ENCODE data around the gene SPTLC3. TPM values are rescaled to one million over a fixed set of nuclear protein-coding genes. Genes with fewer than 3 reads are reported as not detected.

SPTLC3 gene
- total and polyA plus RNA-seq, 2 experiments from 2014 or later, result 0.52 to 0.66 TPM

DNA sequence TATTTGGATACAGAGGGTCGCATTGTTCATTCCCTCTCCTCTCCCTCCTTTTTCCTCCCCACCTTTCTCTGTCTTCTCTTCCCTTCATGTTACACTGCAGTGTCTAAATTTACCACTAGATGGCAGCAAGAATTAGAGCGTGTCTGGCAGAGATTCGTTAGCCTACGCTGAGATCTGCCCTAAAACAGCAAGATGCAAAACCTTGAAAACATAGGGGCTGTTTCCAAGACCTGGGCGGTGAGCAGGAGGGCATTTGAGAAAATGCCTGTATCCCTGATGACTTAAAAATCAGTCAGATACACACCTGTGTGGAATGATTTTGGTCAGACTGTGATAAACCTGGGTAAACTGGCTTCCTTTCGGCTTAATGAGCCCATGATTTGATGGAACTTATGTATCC is 110.8 kb downstream of the SPTLC3 start:
- peaks cover 5% of the 10 kb centered on the region for H3K27me3 Mint-ChIP-seq (ENCODE audit: insufficient read depth, low read depth, poor library complexity)
- no peak overlapping the region for H3K27ac Mint-ChIP-seq
- no peaks in the 10 kb centered on the region for H3K4me1 ChIP-seq (ENCODE audit: insufficient read depth)
- no peak for TF ChIP-seq STAT1 (IDR thresholded peaks at IDR 0.05; ENCODE audit: unreplicated experiment)
- TF ChIP-seq, protein P1, sequence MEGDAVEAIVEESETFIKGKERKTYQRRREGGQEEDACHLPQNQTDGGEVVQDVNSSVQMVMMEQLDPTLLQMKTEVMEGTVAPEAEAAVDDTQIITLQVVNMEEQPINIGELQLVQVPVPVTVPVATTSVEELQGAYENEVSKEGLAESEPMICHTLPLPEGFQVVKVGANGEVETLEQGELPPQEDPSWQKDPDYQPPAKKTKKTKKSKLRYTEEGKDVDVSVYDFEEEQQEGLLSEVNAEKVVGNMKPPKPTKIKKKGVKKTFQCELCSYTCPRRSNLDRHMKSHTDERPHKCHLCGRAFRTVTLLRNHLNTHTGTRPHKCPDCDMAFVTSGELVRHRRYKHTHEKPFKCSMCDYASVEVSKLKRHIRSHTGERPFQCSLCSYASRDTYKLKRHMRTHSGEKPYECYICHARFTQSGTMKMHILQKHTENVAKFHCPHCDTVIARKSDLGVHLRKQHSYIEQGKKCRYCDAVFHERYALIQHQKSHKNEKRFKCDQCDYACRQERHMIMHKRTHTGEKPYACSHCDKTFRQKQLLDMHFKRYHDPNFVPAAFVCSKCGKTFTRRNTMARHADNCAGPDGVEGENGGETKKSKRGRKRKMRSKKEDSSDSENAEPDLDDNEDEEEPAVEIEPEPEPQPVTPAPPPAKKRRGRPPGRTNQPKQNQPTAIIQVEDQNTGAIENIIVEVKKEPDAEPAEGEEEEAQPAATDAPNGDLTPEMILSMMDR (conservative IDR thresholded peaks at IDR 0.05; ENCODE audit: low read depth in 2 of 2), result peak; percentile 97 to 98
- H4K20me1 ChIP-seq (replicated peaks; ENCODE audit: insufficient read depth), result no peaks in the 10 kb centered on the region
- peak; percentile 93 for ATAC-seq
- no peaks in the 10 kb centered on the region for H3K27me3 ChIP-seq (ENCODE audit: insufficient read depth)
- H3K9me3 Mint-ChIP-seq, result no peaks in the 10 kb centered on the region
- no peak overlapping the region for H3K4me2 ChIP-seq
- H3K27ac ChIP-seq (ENCODE audit: low read depth), result no peak overlapping the region
- H3K36me3 ChIP-seq (ENCODE audit: insufficient read depth), result no peaks in the 10 kb centered on the region
- H3K36me3 Mint-ChIP-seq (ENCODE audit: low read depth), result no peaks in the 10 kb centered on the region
- no peak overlapping the region for H2AFZ ChIP-seq
- H3K79me2 ChIP-seq (replicated peaks; ENCODE audit: insufficient read depth), result no peaks in the 10 kb centered on the region
- H3K9me2 ChIP-seq (ENCODE audit: insufficient read depth), result no peaks in the 10 kb centered on the region
- H3F3A ChIP-seq (replicated peaks; ENCODE audit: low read depth), result no peaks in the 10 kb centered on the region
- no peaks in the 10 kb centered on the region for H3K4me1 Mint-ChIP-seq
- no peak overlapping the region for H3K4me3 Mint-ChIP-seq
- DNase-seq (ENCODE audit: low spot score), result peak; percentile 85
- H3K4me3 ChIP-seq, result no peak overlapping the region

DNA sequence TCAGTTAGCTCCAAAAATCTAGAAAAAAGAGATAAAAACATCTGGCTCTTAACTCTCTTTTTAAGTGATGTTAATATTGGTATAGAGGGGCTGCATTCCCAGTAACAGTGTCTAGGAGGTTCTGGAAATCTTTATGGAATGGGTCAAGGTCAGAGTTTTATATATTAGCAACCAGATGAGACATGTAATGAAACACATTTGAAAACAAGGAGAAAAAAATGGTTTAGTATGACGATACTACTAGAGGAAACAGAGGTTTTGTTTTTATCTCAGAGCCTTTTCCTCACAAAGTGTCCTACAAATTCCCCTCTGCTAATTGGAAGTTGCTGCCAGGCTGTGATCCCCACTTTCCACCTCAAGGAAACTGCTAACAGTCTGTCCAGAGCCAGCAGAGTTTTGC is 111.7 kb downstream of the SPTLC3 start:
- Mint-ChIP-seq H3K27me3 (ENCODE audit: insufficient read depth, low read depth, poor library complexity) (peaks cover 5% of the 10 kb centered on the region), H3K4me1 (no peaks in the 10 kb centered on the region), H3K9me3 (no peaks in the 10 kb centered on the region), H3K4me3 (no peak overlapping the region), H3K36me3 (ENCODE audit: low read depth) (no peaks in the 10 kb centered on the region), H3K27ac (no peak overlapping the region)
- Histone ChIP-seq H3K79me2 (replicated peaks; ENCODE audit: insufficient read depth) (no peaks in the 10 kb centered on the region), H3F3A (replicated peaks; ENCODE audit: low read depth) (no peaks in the 10 kb centered on the region), H3K36me3 (ENCODE audit: insufficient read depth) (no peaks in the 10 kb centered on the region), H3K27ac (ENCODE audit: low read depth) (no peak overlapping the region), H3K4me1 (ENCODE audit: insufficient read depth) (no peaks in the 10 kb centered on the region), H3K9me2 (ENCODE audit: insufficient read depth) (no peaks in the 10 kb centered on the region), H2AFZ (no peak overlapping the region), H4K20me1 (replicated peaks; ENCODE audit: insufficient read depth) (no peaks in the 10 kb centered on the region), H3K27me3 (ENCODE audit: insufficient read depth) (no peaks in the 10 kb centered on the region), H3K4me2 (no peak overlapping the region), H3K4me3 (no peak overlapping the region)
- ATAC-seq (no peak), DNase-seq (ENCODE audit: low spot score) (no peak)
- TF ChIP-seq JUNB (IDR thresholded peaks at IDR 0.05; ENCODE audit: unreplicated experiment) (no peak), EZH2 (IDR thresholded peaks at IDR 0.05; ENCODE audit: low read depth, unreplicated experiment) (no peak), POLR2AphosphoS5 (IDR thresholded peaks at IDR 0.05; ENCODE audit: low read depth) (no peak), EZH2phosphoT487 (IDR thresholded peaks at IDR 0.05; ENCODE audit: unreplicated experiment) (no peak)
- TF ChIP-seq, protein P2, sequence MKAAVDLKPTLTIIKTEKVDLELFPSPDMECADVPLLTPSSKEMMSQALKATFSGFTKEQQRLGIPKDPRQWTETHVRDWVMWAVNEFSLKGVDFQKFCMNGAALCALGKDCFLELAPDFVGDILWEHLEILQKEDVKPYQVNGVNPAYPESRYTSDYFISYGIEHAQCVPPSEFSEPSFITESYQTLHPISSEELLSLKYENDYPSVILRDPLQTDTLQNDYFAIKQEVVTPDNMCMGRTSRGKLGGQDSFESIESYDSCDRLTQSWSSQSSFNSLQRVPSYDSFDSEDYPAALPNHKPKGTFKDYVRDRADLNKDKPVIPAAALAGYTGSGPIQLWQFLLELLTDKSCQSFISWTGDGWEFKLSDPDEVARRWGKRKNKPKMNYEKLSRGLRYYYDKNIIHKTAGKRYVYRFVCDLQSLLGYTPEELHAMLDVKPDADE (IDR thresholded peaks at IDR 0.05), result no peak
- TF ChIP-seq, protein P3, sequence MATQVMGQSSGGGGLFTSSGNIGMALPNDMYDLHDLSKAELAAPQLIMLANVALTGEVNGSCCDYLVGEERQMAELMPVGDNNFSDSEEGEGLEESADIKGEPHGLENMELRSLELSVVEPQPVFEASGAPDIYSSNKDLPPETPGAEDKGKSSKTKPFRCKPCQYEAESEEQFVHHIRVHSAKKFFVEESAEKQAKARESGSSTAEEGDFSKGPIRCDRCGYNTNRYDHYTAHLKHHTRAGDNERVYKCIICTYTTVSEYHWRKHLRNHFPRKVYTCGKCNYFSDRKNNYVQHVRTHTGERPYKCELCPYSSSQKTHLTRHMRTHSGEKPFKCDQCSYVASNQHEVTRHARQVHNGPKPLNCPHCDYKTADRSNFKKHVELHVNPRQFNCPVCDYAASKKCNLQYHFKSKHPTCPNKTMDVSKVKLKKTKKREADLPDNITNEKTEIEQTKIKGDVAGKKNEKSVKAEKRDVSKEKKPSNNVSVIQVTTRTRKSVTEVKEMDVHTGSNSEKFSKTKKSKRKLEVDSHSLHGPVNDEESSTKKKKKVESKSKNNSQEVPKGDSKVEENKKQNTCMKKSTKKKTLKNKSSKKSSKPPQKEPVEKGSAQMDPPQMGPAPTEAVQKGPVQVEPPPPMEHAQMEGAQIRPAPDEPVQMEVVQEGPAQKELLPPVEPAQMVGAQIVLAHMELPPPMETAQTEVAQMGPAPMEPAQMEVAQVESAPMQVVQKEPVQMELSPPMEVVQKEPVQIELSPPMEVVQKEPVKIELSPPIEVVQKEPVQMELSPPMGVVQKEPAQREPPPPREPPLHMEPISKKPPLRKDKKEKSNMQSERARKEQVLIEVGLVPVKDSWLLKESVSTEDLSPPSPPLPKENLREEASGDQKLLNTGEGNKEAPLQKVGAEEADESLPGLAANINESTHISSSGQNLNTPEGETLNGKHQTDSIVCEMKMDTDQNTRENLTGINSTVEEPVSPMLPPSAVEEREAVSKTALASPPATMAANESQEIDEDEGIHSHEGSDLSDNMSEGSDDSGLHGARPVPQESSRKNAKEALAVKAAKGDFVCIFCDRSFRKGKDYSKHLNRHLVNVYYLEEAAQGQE (IDR thresholded peaks at IDR 0.05; ENCODE audit: unreplicated experiment), result no peak
- TF ChIP-seq, protein P1 (conservative IDR thresholded peaks at IDR 0.05; ENCODE audit: low read depth in 2 of 2), result no peak
